PFSK-1 (cell line): ENCODE results near the gene DSN1.

Experiments used
- FOXP2 ChIP-seq: optimal IDR thresholded peaks from 2 replicates; pipeline ENCODE3; 2011; ENCODE audit warnings: borderline replicate concordance, control low read depth, inconsistent platforms; ENCODE audit not compliant: insufficient read depth; ENCODE audit errors: extremely low read length, extremely low read depth
- POLR2AphosphoS5 ChIP-seq: IDR thresholded peaks from 2 replicates; pipeline ENCODE4 v1.6.1; 2012; ENCODE audit warnings: low read depth, mild to moderate bottlenecking, control low read depth, low read length, moderate library complexity
- SIN3A ChIP-seq: IDR thresholded peaks from 2 replicates; pipeline ENCODE4 v1.6.1; 2012; ENCODE audit warnings: mild to moderate bottlenecking, low read length, moderate library complexity, borderline replicate concordance; ENCODE audit not compliant: insufficient read depth
- TAF1 ChIP-seq: IDR thresholded peaks from 2 replicates; pipeline ENCODE4 v1.6.1; 2012; ENCODE audit warnings: low read length, control low read depth, borderline replicate concordance; ENCODE audit not compliant: insufficient read depth
- TF ChIP-seq, protein P1 (sequence below), 2 experiments: IDR thresholded peaks; 2 replicates each; pipeline versions ENCODE4 v1.6.1 to v1.8.0; 2011 to 2012; ENCODE audit warnings: low read depth in 2 of 2, low read length in 2 of 2, control low read depth in 1 of 2, inconsistent platforms in 1 of 2, mild to moderate bottlenecking in 1 of 2, moderate library complexity in 1 of 2; ENCODE audit not compliant: insufficient read depth in 1 of 2

DSN1 gene

DNA sequence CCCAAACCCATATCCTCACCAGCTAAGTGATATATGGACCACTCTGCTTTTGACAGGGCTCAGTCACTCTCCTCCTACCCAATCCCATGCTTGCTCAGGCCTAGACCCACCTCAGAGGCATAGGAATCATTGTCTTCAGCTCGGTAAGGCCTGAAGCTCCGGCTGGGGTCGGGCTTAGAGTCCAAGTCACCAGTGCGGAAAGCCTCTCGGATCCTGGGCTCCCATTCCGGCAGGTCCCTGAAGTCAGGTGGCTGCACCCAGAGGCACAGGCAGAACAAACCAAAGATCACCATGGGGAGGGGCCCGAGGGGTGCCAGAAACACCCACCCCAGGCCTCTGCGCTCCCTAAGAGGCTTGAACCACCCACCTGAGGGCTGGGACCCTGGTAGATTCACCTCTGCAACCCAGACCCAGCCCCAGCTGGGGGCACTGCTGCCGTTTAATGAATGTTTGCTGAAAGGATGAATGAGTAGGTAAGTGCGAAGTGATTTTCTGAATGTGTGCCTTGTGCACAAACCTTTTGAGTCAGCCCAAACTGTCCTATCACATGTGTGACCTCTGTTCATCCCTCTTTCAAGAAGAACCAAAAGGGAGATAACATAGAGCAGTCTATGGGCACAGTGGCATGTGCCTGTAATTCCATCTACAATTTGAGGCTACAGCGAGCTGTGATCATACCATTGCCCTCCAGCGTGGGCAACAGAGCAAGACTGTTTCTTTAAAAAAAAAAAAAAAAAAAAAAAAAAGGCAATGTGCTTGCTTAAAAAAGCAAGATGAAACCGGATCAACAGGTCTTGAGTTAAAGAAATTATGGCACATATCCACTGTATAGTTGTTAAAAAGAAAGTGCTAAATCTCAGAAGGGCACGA lies 39.3 kb upstream of the DSN1 start:
- no peak for TF ChIP-seq TAF1
- TF ChIP-seq POLR2AphosphoS5: no peak
- TF ChIP-seq SIN3A: no peak
- TF ChIP-seq, protein P1, sequence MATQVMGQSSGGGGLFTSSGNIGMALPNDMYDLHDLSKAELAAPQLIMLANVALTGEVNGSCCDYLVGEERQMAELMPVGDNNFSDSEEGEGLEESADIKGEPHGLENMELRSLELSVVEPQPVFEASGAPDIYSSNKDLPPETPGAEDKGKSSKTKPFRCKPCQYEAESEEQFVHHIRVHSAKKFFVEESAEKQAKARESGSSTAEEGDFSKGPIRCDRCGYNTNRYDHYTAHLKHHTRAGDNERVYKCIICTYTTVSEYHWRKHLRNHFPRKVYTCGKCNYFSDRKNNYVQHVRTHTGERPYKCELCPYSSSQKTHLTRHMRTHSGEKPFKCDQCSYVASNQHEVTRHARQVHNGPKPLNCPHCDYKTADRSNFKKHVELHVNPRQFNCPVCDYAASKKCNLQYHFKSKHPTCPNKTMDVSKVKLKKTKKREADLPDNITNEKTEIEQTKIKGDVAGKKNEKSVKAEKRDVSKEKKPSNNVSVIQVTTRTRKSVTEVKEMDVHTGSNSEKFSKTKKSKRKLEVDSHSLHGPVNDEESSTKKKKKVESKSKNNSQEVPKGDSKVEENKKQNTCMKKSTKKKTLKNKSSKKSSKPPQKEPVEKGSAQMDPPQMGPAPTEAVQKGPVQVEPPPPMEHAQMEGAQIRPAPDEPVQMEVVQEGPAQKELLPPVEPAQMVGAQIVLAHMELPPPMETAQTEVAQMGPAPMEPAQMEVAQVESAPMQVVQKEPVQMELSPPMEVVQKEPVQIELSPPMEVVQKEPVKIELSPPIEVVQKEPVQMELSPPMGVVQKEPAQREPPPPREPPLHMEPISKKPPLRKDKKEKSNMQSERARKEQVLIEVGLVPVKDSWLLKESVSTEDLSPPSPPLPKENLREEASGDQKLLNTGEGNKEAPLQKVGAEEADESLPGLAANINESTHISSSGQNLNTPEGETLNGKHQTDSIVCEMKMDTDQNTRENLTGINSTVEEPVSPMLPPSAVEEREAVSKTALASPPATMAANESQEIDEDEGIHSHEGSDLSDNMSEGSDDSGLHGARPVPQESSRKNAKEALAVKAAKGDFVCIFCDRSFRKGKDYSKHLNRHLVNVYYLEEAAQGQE (IDR thresholded peaks at IDR 0.05; ENCODE audit: insufficient read depth in 1 of 2, low read depth in 2 of 2, low read length in 2 of 2): no peak
- TF ChIP-seq FOXP2: no peak

GRCh38 chr20:36808317-36809257 lies 35.0 kb upstream of the DSN1 start:
- TF ChIP-seq SIN3A (no peak), FOXP2 (no peak), TAF1 (no peak), POLR2AphosphoS5 (no peak)
- TF ChIP-seq, protein P1 (IDR thresholded peaks at IDR 0.05; ENCODE audit: insufficient read depth in 1 of 2, low read depth in 2 of 2, low read length in 2 of 2): no peak

DNA sequence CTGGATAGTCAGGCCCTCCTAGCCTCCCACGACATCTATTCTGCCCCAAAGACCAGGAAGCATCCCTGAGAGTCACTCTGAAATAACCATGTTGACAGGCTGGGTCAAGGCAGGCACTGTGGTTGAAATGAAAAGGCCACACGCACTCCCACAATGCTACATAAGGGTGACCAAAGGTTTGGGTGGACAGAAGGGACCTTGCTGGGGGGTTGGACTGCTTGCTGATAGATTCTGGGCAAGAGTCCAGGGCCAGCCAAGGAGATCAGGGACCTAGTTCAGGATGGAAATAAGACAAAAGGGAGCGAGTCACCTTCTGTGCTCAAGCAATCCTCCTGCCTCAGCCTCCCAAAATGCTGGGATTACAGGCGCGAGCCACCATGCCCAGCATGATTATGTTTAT lies 32.5 kb upstream of the DSN1 start:
- no peak for TF ChIP-seq SIN3A
- TF ChIP-seq POLR2AphosphoS5: no peak
- TF ChIP-seq FOXP2: no peak
- no peak for TF ChIP-seq TAF1
- TF ChIP-seq, protein P1 (IDR thresholded peaks at IDR 0.05; ENCODE audit: insufficient read depth in 1 of 2, low read depth in 2 of 2, low read length in 2 of 2): no peak

DNA sequence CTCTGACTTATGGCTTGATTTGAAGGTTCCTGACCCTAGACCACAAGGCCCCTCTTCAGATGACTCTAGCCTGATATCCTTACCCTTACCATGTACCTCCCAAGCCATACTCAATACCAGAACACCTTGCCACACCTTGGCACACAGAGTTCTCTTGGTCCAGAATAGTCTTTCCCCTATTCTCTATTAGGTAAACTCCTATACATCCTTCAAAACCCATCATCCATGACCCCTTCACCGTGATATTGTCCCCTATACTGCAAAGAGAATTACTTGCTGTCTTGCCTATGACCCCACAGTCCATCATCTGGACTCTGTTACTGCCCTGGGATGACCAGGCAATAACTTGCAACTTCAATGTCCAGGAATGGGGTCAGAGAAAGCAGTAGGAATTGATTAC lies 31.8 kb upstream of the DSN1 start:
- TF ChIP-seq, protein P1 (IDR thresholded peaks at IDR 0.05; ENCODE audit: insufficient read depth in 1 of 2, low read depth in 2 of 2, low read length in 2 of 2): no peak
- TF ChIP-seq SIN3A (no peak), POLR2AphosphoS5 (no peak), TAF1 (no peak), FOXP2 (no peak)
